Common myeloid progenitor, CD34-positive (primary cell): ENCODE data around the gene CCDC12.

Source experiments
- CTCF ChIA-PET: fragments of 350-600 bp; sonication (Branson Sonifier 250); formaldehyde crosslinking; loops from one replicate; lab custom pipeline; 2021; ENCODE audit warnings: antibody characterized with exemption; lab: Charles Lee
- POLR2A ChIA-PET: fragments of 350-600 bp; sonication (Branson Sonifier 250); formaldehyde crosslinking; loops from one replicate; lab custom pipeline; 2021; ENCODE audit warnings: antibody characterized with exemption; lab: Charles Lee
- DNase-seq, 3 donors: peaks; one replicate each; pipeline versions ENCODE4 v3.0.0 to v3.0.0-alpha.2; 2013
- H3K27ac ChIP-seq, 2 experiments: 1 replicate in 1 of 2; 2 replicates in 1 of 2; pipeline ENCODE4 v1.7.0; 2013; ENCODE audit warnings: inconsistent platforms in 2 of 2, low read length in 2 of 2, mild to moderate bottlenecking in 2 of 2, low read depth in 1 of 2, moderate library complexity in 1 of 2; ENCODE audit not compliant: severe bottlenecking in 2 of 2, insufficient read depth in 1 of 2, poor library complexity in 1 of 2
- H3K27me3 ChIP-seq, 5 experiments: replicated peaks in 2 of 5; 1 replicate in 3 of 5; 2 replicates in 2 of 5; pipeline versions ENCODE4 v1.6.1 to v1.7.0; 2013; ENCODE audit warnings: low read length in 4 of 5, mild to moderate bottlenecking in 2 of 5, moderate library complexity in 2 of 5, inconsistent platforms in 1 of 5; ENCODE audit not compliant: insufficient read depth in 5 of 5, control insufficient read depth in 4 of 5
- H3K36me3 ChIP-seq, 4 experiments: 1 replicate in 2 of 4; 2 replicates in 2 of 4; pipeline versions ENCODE4 v1.6.1 to v1.7.0; 2013; ENCODE audit warnings: low read length in 3 of 4, control low read depth in 1 of 4, mild to moderate bottlenecking in 1 of 4; ENCODE audit not compliant: control insufficient read depth in 4 of 4, insufficient read depth in 4 of 4
- H3K4me1 ChIP-seq, 4 experiments: 1 replicate in 3 of 4; 2 replicates in 1 of 4; pipeline versions ENCODE4 v1.6.1 to v1.7.1; 2013; ENCODE audit warnings: low read length in 3 of 4, mild to moderate bottlenecking in 3 of 4, control low read depth in 1 of 4, inconsistent platforms in 1 of 4, moderate library complexity in 1 of 4; ENCODE audit not compliant: control insufficient read depth in 4 of 4, insufficient read depth in 4 of 4; ENCODE audit errors: control extremely low read depth in 1 of 4
- H3K4me3 ChIP-seq, 7 experiments: 1 replicate in 4 of 7; 2 replicates in 3 of 7; pipeline versions ENCODE4 v1.5.1 to v1.7.0; 2013; ENCODE audit warnings: mild to moderate bottlenecking in 7 of 7, low read length in 6 of 7, moderate library complexity in 6 of 7, inconsistent platforms in 2 of 7, low read depth in 2 of 7, control low read depth in 1 of 7; ENCODE audit not compliant: insufficient read depth in 4 of 7, control insufficient read depth in 1 of 7; ENCODE audit errors: extremely low read depth in 1 of 7
- H3K9me3 ChIP-seq, 5 experiments: 1 replicate in 4 of 5; 2 replicates in 1 of 5; pipeline versions ENCODE4 v1.6.1 to v1.7.1; 2013; ENCODE audit warnings: low read length in 4 of 5, mild to moderate bottlenecking in 2 of 5, inconsistent platforms in 1 of 5, low read depth in 1 of 5, moderate library complexity in 1 of 5; ENCODE audit not compliant: control insufficient read depth in 4 of 5, insufficient read depth in 2 of 5; ENCODE audit errors: control extremely low read depth in 1 of 5
- WGBS: methylation state at CpG from one replicate; pipeline ENCODE4 v1.1.5; 2013; ENCODE audit not compliant: insufficient coverage; 5-methylcytosine and 5-hydroxymethylcytosine counted together

The CCDC12 gene

DNA sequence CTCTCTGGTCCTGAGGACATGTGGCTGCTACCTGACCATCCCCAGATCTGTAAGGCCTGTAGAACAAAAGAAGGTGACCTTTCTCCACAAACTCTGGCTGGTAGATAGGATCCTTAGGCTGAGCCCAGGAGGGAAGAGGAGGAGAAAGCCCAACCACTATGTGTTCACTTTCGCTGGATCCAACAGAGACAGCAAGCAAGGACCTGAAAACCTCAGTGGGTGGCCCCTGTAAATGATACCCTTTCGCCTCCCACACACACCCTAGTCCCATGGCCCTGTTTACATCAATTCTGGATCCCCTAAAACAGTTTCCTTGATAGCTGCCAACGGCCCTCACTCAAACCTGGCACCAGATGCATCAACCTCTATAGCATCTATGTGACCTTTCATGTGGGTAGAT, 22.4 kb downstream of the CCDC12 start:
- Histone ChIP-seq H3K9me3 (no peaks in the 10 kb centered on the region), H3K4me1 (peaks cover 29 to 85% (median 68%) of the 10 kb centered on the region in 4 experiments), H3K36me3 (peaks cover 0 to 4% (median under 1%) of the 10 kb centered on the region in 4 experiments), H3K4me3 (peak overlapping the region in 3 of 7 experiments; percentile 5 to 45 (median 30)), H3K27ac (no peak overlapping the region), H3K27me3 (no peaks in the 10 kb centered on the region)
- DNase-seq: no peak
- ChIA-PET POLR2A (no interaction called here), CTCF (interaction anchor here (1.1 to 3.2 kb wide), 6 partner anchors 13 to 34 kb away, joined by 3 to 20 read pairs (median 5); no protein-coding TSS in a partner anchor)
- 77% methylated on average over 2 of the region's 3 CpGs for WGBS

- Histone ChIP-seq H3K36me3 (peaks cover 0 to 4% (median under 1%) of the 10 kb centered on the region in 4 experiments), H3K4me3 (peak overlapping the region in 4 of 7 experiments; percentile 17 to 37 (median 32)), H3K27me3 (no peaks in the 10 kb centered on the region), H3K27ac (no peak overlapping the region), H3K4me1 (peaks cover 31 to 85% (median 68%) of the 10 kb centered on the region in 4 experiments), H3K9me3 (no peaks in the 10 kb centered on the region)
- DNase-seq: peak; percentile 73 to 93 (median 92)
- ChIA-PET POLR2A (interaction anchor here (0.9 to 1.2 kb wide), 2 partner anchors 22 to 34 kb away, joined by 3 to 4 read pairs; no protein-coding TSS in a partner anchor), CTCF (interaction anchor here (0.7 to 3.2 kb wide), 10 partner anchors 14 to 53 kb away, joined by 3 to 20 read pairs (median 4); no protein-coding TSS in a partner anchor)
- WGBS: 24% methylated on average over 7 of the region's 8 CpGs
These were observed 23.1 kb downstream of the CCDC12 start for GRCh38 chr3:46953234-46954010.

- DNase-seq: no peak
- Histone ChIP-seq H3K9me3 (no peaks in the 10 kb centered on the region), H3K4me3 (peak overlapping the region in 2 of 7 experiments; percentile 35 to 37), H3K27me3 (no peaks in the 10 kb centered on the region), H3K4me1 (peaks cover 34 to 89% (median 73%) of the 10 kb centered on the region in 4 experiments), H3K27ac (no peak overlapping the region), H3K36me3 (peaks cover 0 to 10% (median under 1%) of the 10 kb centered on the region in 4 experiments)
- ChIA-PET POLR2A (interaction anchor here (0.9 to 1.2 kb wide), 2 partner anchors 22 to 35 kb away, joined by 3 to 4 read pairs; no protein-coding TSS in a partner anchor), CTCF (interaction anchor here (0.6 to 3.2 kb wide), 6 partner anchors 14 to 54 kb away, joined by 3 to 20 read pairs (median 6); no protein-coding TSS in a partner anchor)
- 100% methylated on average over 1 of the region's 2 CpGs for WGBS
These were observed 23.7 kb downstream of the CCDC12 start for GRCh38 chr3:46952813-46953212.

GRCh38 chr3:46950650-46951241, 25.8 kb downstream of the CCDC12 start:
- peaks cover 2 to 30% (median 6%) of the 10 kb centered on the region in 4 experiments for H3K36me3 ChIP-seq
- H3K4me3 ChIP-seq: no peak overlapping the region
- H3K9me3 ChIP-seq: no peaks in the 10 kb centered on the region
- ChIA-PET CTCF (interaction anchor here (0.9 to 3.1 kb wide), 3 partner anchors 19 to 47 kb away, joined by 3 to 9 read pairs (median 3); no protein-coding TSS in a partner anchor), POLR2A (no interaction called here)
- DNase-seq: no peak
- peaks cover 36 to 86% (median 80%) of the 10 kb centered on the region in 4 experiments for H3K4me1 ChIP-seq
- no peak overlapping the region for H3K27ac ChIP-seq
- 89% methylated on average over 4 of the region's 7 CpGs for WGBS
- H3K27me3 ChIP-seq: no peaks in the 10 kb centered on the region

GRCh38 chr3:46950177-46950576, 26.4 kb downstream of the CCDC12 start:
- Histone ChIP-seq H3K27me3 (no peaks in the 10 kb centered on the region), H3K4me3 (no peak overlapping the region), H3K27ac (no peak overlapping the region), H3K36me3 (peaks cover 2 to 31% (median 7%) of the 10 kb centered on the region in 4 experiments), H3K4me1 (peaks cover 33 to 80% (median 75%) of the 10 kb centered on the region in 4 experiments), H3K9me3 (no peaks in the 10 kb centered on the region)
- WGBS: 94% methylated on average over 2 of the region's 2 CpGs
- no peak for DNase-seq
- POLR2A ChIA-PET: no interaction called here
- CTCF ChIA-PET: interaction anchor here (0.9 kb wide), 1 partner anchor 19 kb away, joined by 3 read pairs; no protein-coding TSS in a partner anchor

GRCh38 chr3:46948830-46949671, 27.5 kb downstream of the CCDC12 start:
- ChIA-PET POLR2A (no interaction called here), CTCF (interaction anchor here (0.6 to 4.0 kb wide), 5 partner anchors 10 to 33 kb away, joined by 4 to 17 read pairs (median 12); no protein-coding TSS in a partner anchor)
- H3K27ac ChIP-seq: peak overlapping the region in 1 of 2 experiments; percentile 68
- peaks cover 2 to 40% (median 7%) of the 10 kb centered on the region in 4 experiments for H3K36me3 ChIP-seq
- 39% methylated on average over 6 of the region's 6 CpGs for WGBS
- no peaks in the 10 kb centered on the region for H3K9me3 ChIP-seq
- peak overlapping the region in 1 of 7 experiments; percentile 13 for H3K4me3 ChIP-seq
- no peaks in the 10 kb centered on the region for H3K27me3 ChIP-seq
- DNase-seq: no peak
- peaks cover 28 to 69% (median 64%) of the 10 kb centered on the region in 4 experiments for H3K4me1 ChIP-seq
